IgD-negative memory B cell (primary cell): ENCODE results near the gene DNAI2. TPM values are rescaled to one million over a fixed set of nuclear protein-coding genes. Genes with fewer than 3 reads are reported as not detected.

ENCODE experiments used
- H3K27ac Mint-ChIP-seq, 3 donors: one replicate each; pipeline ENCODE4 v1.8.0; 2020 to 2022; ENCODE audit warnings: mild to moderate bottlenecking in 3 of 3, mixed read lengths in 3 of 3, moderate library complexity in 1 of 3
- H3K27me3 Mint-ChIP-seq: one replicate; pipeline ENCODE4 v1.8.0; 2021; ENCODE audit warnings: mixed read lengths
- H3K36me3 Mint-ChIP-seq: one replicate; pipeline ENCODE4 v1.8.0; 2020; ENCODE audit warnings: mild to moderate bottlenecking, mixed read lengths
- H3K4me1 Mint-ChIP-seq, 3 donors: one replicate each; pipeline ENCODE4 v1.8.0; 2020 to 2022; ENCODE audit warnings: mixed read lengths in 3 of 3, mild to moderate bottlenecking in 1 of 3
- H3K4me3 Mint-ChIP-seq, 4 donors: one replicate each; pipeline ENCODE4 v1.8.0; 2020 to 2022; ENCODE audit warnings: mild to moderate bottlenecking in 4 of 4, mixed read lengths in 4 of 4, moderate library complexity in 3 of 4
- H3K9me3 Mint-ChIP-seq, 3 donors: one replicate each; pipeline ENCODE4 v1.8.0; 2020 to 2021; ENCODE audit warnings: mixed read lengths in 3 of 3, mild to moderate bottlenecking in 1 of 3
- polyA plus RNA-seq: library from polyadenylated mRNA; unstranded; fragments of 300-500 nt; fragmentation: Illumina TruSeq; gene quantifications from one replicate; pipeline ENCODE4 v1.2.3, GENCODE V29; 2021

The DNAI2 gene, protein sequence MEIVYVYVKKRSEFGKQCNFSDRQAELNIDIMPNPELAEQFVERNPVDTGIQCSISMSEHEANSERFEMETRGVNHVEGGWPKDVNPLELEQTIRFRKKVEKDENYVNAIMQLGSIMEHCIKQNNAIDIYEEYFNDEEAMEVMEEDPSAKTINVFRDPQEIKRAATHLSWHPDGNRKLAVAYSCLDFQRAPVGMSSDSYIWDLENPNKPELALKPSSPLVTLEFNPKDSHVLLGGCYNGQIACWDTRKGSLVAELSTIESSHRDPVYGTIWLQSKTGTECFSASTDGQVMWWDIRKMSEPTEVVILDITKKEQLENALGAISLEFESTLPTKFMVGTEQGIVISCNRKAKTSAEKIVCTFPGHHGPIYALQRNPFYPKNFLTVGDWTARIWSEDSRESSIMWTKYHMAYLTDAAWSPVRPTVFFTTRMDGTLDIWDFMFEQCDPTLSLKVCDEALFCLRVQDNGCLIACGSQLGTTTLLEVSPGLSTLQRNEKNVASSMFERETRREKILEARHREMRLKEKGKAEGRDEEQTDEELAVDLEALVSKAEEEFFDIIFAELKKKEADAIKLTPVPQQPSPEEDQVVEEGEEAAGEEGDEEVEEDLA
- polyA plus RNA-seq, result not detected

DNA sequence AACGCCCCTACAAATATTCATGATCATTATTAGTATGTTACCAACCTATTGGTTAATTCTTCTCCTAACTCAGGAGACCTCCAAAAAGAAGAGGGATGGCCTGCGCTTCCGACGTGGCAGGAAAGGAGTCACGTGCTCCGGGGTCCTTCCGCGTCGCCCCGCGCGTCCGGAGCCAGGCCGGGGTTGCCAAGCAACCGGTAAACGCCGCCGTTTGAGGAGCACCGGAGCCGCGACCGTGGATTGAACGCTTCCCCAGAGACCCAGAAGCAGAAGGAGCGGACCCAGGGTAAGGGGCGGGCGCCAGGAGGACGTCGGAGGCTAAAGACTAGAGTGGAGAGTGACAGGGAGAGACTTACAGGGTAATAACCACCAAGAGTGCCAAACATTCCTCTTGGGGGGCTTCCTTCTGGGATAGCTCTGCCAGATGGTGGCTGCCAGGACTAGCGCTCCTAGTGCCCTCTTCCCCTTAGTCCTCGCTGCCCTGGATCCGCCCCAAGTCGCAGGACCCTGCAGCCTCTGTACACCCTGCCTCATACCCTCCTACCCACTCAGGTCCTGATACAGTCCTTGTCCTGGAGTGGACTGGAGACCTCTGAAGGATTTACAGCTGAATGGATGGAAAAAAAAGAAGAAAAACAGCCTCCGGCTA is at the start of gene DNAI2:
DNAI2 (plus strand) TSS at position 175 of the 649 bp plus-strand sequence. CDS start 7,584 bp downstream, outside the sequence.
- no peaks in the 10 kb centered on the region for H3K36me3 Mint-ChIP-seq
- H3K27ac Mint-ChIP-seq, result no peak within 1 kb of the TSS
- H3K9me3 Mint-ChIP-seq, result no peaks in the 10 kb centered on the region
- peaks cover 38% of the 10 kb centered on the region for H3K27me3 Mint-ChIP-seq
- peak within 1 kb of the TSS in 3 of 4 donors; percentile 30 to 86 (median 58) for H3K4me3 Mint-ChIP-seq
- peaks cover 0 to 13% (median 6%) of the 10 kb centered on the region in 3 donors for H3K4me1 Mint-ChIP-seq

DNA sequence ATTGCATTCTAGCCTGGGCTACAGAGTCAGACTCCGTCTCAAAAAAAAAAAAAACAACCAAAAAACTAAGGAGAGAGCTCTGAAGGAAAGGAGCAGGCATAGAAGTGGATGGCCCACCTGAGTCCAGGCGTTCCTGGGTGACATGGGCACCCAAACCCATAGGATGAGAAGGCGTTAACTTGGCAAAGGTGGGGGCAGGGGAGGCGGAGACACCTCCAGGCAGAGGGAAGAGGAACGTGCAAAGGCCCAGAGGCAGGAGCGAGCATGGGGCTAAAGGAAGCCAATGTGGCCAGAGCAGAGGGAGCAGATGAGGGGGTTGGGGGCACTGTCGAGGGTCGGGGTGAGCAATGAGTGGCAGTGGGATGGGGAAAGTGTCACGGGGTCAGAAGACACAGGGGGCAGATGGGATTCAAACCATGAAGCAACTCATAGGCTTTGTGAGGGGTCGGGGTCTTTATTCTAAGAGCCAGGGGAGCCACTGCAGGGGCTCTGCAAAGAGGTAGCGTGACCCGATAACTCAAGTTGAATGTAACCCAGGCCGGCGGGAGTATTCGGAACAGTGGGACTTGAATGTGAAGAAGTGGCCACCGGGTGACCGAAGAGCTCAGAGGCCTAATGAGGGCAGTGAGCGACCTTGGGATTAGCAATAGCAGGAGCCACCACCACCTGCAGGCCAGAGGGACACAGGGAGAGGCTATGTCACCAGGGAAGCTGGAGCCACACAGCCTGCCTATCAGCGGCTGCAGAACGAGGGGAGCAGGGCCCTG is 48.9 kb upstream of the DNAI2 start:
- Mint-ChIP-seq H3K4me1 (no peaks in the 10 kb centered on the region), H3K4me3 (no peak overlapping the region), H3K9me3 (no peaks in the 10 kb centered on the region), H3K36me3 (peaks cover 11% of the 10 kb centered on the region), H3K27ac (no peak overlapping the region), H3K27me3 (no peaks in the 10 kb centered on the region)

DNA sequence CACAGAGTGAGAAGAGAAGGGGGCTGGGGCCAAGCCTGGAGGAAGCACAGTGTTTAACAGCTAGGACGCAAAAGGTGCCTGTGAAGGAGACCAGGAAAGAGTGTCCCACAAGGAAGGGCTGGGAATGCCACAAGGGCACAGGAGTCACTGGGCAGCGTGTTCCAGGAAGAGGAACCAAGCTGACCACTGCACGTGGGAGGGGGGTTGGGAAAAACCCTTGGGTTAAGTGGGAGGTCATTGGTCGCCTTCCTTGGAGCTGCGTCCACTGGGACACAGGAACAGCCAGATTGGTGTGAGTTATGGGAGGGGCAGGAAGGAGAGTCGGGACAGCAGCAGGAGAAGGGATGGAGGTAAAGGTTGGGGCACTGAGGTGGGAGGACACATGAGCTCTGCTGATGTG is 47.8 kb upstream of the DNAI2 start:
- H3K27me3 Mint-ChIP-seq, result no peaks in the 10 kb centered on the region
- peaks cover 12% of the 10 kb centered on the region for H3K36me3 Mint-ChIP-seq
- no peaks in the 10 kb centered on the region for H3K9me3 Mint-ChIP-seq
- no peaks in the 10 kb centered on the region for H3K4me1 Mint-ChIP-seq
- H3K27ac Mint-ChIP-seq, result no peak overlapping the region
- H3K4me3 Mint-ChIP-seq, result no peak overlapping the region

DNA sequence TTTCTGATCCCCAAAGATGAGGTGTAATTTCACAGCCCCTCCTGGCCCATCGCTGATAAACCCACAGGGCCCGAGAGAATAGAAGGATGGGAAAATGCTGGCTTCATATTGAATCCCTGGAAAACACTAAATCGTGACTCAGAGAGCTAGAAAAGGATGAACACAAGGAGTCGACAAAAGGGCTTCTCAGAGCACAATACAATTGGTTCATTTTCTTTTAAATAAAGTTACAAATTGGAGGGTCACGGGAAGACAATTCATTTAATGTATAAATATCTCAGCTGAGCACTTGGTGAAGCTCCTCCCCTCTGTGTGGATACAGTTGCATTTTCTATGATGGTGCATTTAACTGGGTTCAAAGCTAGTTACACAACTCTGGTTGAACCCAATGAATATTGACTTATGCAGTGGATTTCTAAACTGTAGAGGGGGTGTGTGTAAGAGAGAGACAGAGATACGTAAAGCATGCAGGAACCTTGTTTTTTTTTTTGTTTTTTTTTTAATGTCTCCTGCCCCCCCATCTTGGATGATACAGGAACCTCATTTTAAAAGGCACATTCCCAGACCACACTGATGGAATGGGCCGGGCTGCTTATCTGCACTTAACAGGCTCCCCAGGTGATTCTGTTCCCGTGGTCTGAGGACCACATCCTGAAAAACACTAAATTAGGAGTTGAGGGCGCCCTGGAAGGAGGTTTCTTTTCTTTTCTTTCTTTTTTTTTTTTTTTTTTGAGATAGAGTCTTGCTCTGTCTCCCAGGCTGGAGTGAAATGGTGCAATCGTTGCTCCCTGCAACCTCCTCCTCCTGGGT is 46.6 kb upstream of the DNAI2 start:
- Mint-ChIP-seq H3K9me3 (no peaks in the 10 kb centered on the region), H3K27ac (no peak overlapping the region), H3K36me3 (peaks cover 16% of the 10 kb centered on the region), H3K4me1 (no peaks in the 10 kb centered on the region), H3K27me3 (no peaks in the 10 kb centered on the region), H3K4me3 (no peak overlapping the region)

DNA sequence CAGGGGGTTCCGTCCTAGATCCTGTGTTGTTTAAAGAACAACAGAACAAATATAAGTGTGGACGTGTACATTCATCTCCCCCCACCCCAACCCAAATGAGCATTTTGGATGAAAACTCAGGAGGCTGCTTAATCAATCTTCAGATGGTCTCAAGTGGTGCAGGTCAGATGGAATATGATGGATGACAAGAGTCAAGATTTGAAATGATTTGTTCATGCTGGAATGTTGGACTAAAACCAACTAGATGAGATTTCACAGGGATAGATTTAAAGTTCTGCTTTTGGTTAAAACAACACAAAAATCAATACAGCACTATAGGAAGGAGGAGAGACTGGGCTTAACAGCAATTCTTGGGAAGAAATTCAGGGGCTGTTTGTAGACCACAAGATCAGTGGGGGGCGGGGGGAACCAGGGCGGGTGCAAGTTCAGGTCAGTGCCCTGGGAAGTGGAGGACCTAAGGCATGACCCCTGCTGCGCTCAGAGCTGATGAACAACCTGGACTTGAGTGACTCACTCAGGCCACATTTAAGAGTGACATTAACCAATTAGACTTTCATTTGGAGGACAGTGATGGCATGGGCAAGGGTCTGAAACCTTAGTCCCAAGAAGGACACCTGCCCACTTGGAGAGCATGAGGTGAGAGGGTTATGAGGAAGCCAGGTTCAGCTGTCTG is 45.6 kb upstream of the DNAI2 start:
- no peaks in the 10 kb centered on the region for H3K9me3 Mint-ChIP-seq
- peaks cover 16% of the 10 kb centered on the region for H3K36me3 Mint-ChIP-seq
- H3K4me3 Mint-ChIP-seq, result no peak overlapping the region
- H3K27me3 Mint-ChIP-seq, result no peaks in the 10 kb centered on the region
- no peaks in the 10 kb centered on the region for H3K4me1 Mint-ChIP-seq
- no peak overlapping the region for H3K27ac Mint-ChIP-seq

DNA sequence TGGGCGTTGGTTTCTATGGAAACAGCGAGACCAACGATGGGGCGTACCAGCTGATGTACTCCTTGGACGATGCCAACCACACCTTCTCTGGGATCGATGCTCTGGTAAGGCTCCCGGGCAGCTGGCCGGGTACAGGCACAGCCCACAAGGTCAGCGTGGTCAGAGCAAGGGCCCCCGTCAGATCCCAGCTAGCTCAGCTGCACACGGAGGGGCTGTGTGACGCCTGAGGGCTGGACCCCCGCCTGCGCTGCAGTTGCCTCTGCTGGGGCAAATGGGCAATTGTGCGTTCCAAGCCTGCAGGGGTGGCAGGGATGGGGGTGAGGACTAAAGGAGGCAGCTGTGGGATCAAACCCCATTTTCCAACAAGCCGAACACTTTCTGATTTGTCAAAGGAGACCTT is 43.1 kb upstream of the DNAI2 start:
- Mint-ChIP-seq H3K9me3 (no peaks in the 10 kb centered on the region), H3K27ac (no peak overlapping the region), H3K4me1 (peaks cover 2 to 4% (median 3%) of the 10 kb centered on the region in 3 donors), H3K36me3 (peaks cover 14% of the 10 kb centered on the region), H3K4me3 (no peak overlapping the region), H3K27me3 (no peaks in the 10 kb centered on the region)

DNA sequence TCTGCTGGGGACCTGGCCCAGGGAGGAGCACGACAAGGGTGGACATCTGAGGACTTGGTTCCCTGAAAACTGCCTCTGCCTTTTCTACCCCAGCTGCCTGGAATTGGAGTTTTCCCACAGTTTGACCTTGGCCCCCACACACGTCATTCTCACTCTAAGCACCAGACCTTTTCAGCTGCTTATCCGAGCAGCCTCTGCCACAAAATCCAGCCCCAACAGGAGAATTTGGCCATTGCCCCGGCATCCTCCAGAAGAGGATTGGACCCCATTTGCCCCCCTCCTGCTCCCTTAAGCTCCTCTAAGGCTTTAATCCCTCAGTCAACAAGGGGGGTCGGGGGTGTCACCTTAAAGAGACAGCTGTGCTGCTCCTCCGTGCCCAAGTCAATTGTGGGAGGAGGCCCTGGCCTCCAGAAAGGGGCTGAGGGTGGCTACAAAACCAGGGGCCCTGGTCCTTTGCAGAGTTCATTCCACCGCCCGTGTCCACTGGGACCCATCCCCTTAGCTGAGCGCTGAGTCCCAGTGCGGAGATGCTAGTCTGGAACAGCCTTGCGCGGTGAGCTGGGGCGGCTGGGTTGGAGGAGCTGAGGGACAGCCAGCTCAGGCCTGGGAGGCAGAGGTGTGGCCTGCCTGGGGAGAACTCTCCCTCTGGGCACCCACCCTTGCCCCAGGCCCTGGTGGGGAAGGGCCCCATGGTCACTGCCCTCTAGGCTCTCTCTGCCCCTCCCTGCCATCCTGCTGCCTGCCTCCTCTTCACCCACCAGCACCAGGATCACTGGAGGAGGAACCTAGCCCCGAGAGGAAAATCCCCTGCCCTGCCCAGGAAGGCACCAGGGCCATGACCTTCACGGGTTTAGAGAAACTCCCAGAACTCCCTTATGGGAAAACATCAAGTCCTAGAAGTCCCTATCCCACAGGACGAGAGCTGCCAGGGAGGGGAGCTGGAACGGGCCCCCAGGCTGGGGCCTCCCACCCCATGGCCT is 41.8 kb upstream of the DNAI2 start:
- H3K4me1 Mint-ChIP-seq, result peaks cover 2 to 4% (median 3%) of the 10 kb centered on the region in 3 donors
- no peak overlapping the region for H3K27ac Mint-ChIP-seq
- H3K9me3 Mint-ChIP-seq, result no peaks in the 10 kb centered on the region
- H3K27me3 Mint-ChIP-seq, result no peaks in the 10 kb centered on the region
- H3K4me3 Mint-ChIP-seq, result no peak overlapping the region
- H3K36me3 Mint-ChIP-seq, result peaks cover 11% of the 10 kb centered on the region

DNA sequence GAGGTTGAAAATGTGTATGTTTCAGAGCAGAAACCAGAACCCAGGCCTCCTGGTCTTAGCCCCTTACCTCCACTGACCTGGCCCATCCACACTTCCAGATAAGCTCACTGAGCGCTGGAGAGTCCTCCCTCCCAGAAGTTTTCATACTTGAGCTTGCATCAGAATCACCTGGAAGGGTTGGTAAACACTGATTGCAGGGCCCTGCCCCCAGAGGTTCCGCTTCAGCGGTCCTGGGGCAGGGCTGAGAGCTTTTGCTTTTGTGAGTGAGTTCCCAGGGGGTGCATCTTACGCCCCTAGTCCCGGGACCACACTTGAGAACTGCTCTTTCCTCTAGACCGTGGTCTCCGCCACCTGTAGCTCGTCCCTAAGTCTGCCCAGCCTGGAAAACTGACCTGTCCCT is 40.1 kb upstream of the DNAI2 start:
- H3K36me3 Mint-ChIP-seq, result peaks cover 9% of the 10 kb centered on the region
- peaks cover 2 to 4% (median 3%) of the 10 kb centered on the region in 3 donors for H3K4me1 Mint-ChIP-seq
- no peaks in the 10 kb centered on the region for H3K9me3 Mint-ChIP-seq
- H3K27ac Mint-ChIP-seq, result peak overlapping the region in 1 of 3 donors; percentile 17
- H3K4me3 Mint-ChIP-seq, result no peak overlapping the region
- no peaks in the 10 kb centered on the region for H3K27me3 Mint-ChIP-seq

DNA sequence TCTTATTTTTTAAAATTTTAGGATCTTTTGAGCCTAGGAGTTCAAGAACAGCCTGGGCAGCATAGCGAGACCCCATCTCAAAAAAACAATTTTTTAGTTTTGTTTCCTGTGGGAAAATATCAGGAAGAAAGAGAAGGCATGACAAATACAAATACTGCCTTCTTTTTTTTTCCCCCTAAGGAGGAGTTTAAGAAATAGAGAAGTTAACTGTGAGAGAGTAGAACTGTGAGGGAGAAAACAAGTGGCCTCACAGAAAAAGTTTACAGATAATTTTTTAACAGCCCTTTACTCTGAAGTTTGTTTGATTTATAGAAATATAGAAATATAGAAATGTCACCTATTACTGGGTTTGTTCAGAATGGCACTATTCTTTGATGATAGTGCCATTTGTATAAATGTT is 39.5 kb upstream of the DNAI2 start:
- Mint-ChIP-seq H3K9me3 (no peaks in the 10 kb centered on the region), H3K4me1 (peaks cover 2 to 4% (median 3%) of the 10 kb centered on the region in 3 donors), H3K36me3 (peaks cover 7% of the 10 kb centered on the region), H3K27me3 (no peaks in the 10 kb centered on the region), H3K4me3 (peak overlapping the region in 1 of 4 donors; percentile 74), H3K27ac (peak overlapping the region in 1 of 3 donors; percentile 17)

DNA sequence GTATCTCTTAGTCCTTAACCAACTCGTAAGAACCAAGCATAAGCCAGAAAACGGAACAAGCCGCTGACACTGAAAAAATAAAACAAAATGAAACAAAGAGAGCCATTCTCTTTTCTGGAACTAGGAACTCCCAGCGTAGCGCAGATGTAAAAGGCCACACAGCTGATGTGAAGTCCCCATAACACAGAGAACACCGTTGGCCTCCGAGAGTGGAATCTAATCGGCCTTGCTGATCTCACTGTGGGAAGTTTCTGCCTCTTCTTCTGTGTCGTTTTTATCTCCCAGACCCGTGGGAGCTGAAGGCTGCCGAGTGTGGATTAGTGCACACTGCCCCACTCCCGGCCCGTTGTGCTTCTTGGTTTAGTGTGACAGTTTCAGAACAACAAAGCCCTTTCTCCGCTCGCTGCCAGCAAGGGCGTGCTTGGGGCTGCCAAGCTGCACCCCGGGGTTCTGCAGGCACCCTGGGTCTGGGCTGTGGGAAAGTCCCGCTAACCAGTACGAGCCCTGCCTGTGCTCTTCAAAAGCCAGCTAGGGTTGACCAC is 38.9 kb upstream of the DNAI2 start:
- no peak overlapping the region for H3K27ac Mint-ChIP-seq

DNA sequence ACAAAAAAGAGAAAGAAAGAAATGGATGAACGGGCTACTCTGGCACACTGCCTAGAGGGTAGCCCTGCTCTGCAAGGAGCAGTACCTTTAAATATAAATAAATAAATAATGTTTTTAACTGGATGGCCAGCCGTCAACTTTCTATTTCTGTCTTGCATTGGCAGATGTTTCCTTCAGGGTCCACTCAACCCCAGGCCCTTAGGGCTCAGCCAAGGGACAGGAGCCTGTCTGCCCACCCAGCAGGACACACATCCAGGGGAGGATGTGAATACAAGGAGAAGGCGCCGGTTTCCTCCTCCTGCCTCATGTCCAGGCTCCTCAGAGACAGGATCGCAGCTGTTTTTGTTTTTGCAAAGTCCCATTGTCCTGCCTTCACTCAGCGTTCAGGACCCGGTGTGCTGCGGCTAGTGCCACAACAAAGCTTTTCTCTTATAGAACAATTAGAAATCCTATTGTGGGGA is 38.1 kb upstream of the DNAI2 start:
- Mint-ChIP-seq H3K4me1 (peaks cover 2 to 4% (median 3%) of the 10 kb centered on the region in 3 donors), H3K4me3 (peak overlapping the region in 1 of 4 donors; percentile 77), H3K9me3 (no peaks in the 10 kb centered on the region), H3K27me3 (no peaks in the 10 kb centered on the region), H3K36me3 (peaks cover 5% of the 10 kb centered on the region), H3K27ac (peak overlapping the region in 1 of 3 donors; percentile 50)

More for the DNA sequence above, 38.9 kb upstream of the DNAI2 start:
- no peaks in the 10 kb centered on the region for H3K9me3 Mint-ChIP-seq
- no peaks in the 10 kb centered on the region for H3K27me3 Mint-ChIP-seq
- H3K36me3 Mint-ChIP-seq, result peaks cover 5% of the 10 kb centered on the region
- H3K4me3 Mint-ChIP-seq, result peak overlapping the region in 3 of 4 donors; percentile 50 to 74 (median 70)
- peaks cover 2 to 4% (median 3%) of the 10 kb centered on the region in 3 donors for H3K4me1 Mint-ChIP-seq

DNA sequence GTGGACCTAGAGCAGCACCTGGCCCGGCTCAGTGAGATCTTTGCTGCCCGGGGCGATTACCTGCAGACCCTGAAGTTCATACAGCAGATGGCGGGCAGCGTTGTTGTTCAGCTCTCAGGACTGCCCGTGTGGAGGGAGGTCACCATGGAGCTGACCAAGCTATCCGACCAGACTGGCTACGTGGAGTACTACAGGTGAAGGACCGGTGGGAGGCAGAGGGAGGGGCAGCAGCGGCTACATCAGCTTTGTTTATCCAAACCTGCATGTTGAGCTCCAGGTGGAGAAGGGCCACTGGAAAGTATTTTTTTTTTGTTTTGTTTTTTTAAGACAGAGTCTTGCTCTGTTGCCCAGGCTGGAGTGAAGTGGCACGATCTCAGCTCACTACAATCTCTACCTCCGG is 36.7 kb upstream of the DNAI2 start:
- Mint-ChIP-seq H3K9me3 (no peaks in the 10 kb centered on the region), H3K27me3 (no peaks in the 10 kb centered on the region), H3K36me3 (no peaks in the 10 kb centered on the region), H3K4me3 (no peak overlapping the region), H3K4me1 (peaks cover 2 to 4% (median 3%) of the 10 kb centered on the region in 3 donors), H3K27ac (no peak overlapping the region)
